Panc1 (cell line): ENCODE data around the gene CORO2B. TPM values are rescaled to one million over a fixed set of nuclear protein-coding genes. Genes with fewer than 3 reads are reported as not detected.

Experiments
- ATAC-seq: fragments of 200-7000 bp; cut with Tn5 transposase; 2 replicates; pipeline ENCODE4 v1.9.1; 2020; ENCODE audit warnings: mild to moderate bottlenecking, moderate library complexity
- BruUV-seq: library from RNA; stranded (reverse); fragments of 400-500 nt; replicated peaks from 2 replicates; lab custom pipeline; 2021; lab: Mats Ljungman, UMichigan
- CTCF ChIA-PET: fragments of 300-600 bp; sonication (Branson Sonifier 250); formaldehyde crosslinking; loops from one replicate; lab custom pipeline; 2022; ENCODE audit warnings: antibody characterized with exemption; lab: Charles Lee
- POLR2A ChIA-PET: fragments of 300-600 bp; sonication (Branson Sonifier 250); formaldehyde crosslinking; loops from one replicate; lab custom pipeline; 2022; ENCODE audit warnings: antibody characterized with exemption; lab: Charles Lee
- DNase-seq: peaks from one replicate; pipeline ENCODE4 v3.0.0-alpha.2; 2010; ENCODE audit warnings: low read depth, low spot score
- H3K27ac ChIP-seq: 2 replicates; pipeline ENCODE4 v1.5.1; 2011; ENCODE audit warnings: mild to moderate bottlenecking, low read length, inconsistent platforms
- H3K27me3 ChIP-seq: fragments of 200-500 bp; sonication (Bioruptor generic); 2 replicates; pipeline ENCODE4 v1.6.0; 2014; ENCODE audit warnings: low read length, inconsistent platforms; ENCODE audit not compliant: control insufficient read depth, insufficient read depth
- H3K36me3 ChIP-seq: fragments of 200-500 bp; sonication (Bioruptor generic); 2 replicates; pipeline ENCODE4 v1.5.1; 2014; ENCODE audit warnings: inconsistent platforms, mild to moderate bottlenecking, low read length, moderate library complexity; ENCODE audit not compliant: control insufficient read depth, insufficient read depth
- H3K4me1 ChIP-seq: 2 replicates; pipeline ENCODE4 v1.5.1; 2011; ENCODE audit warnings: inconsistent platforms, mild to moderate bottlenecking, low read length, moderate library complexity; ENCODE audit not compliant: control insufficient read depth, insufficient read depth
- H3K4me3 ChIP-seq, 2 experiments: 2 replicates each; pipeline ENCODE4 v1.5.1; 2011 to 2012; ENCODE audit warnings: low read depth in 2 of 2, low read length in 2 of 2, mild to moderate bottlenecking in 2 of 2, inconsistent platforms in 1 of 2, moderate library complexity in 1 of 2
- H3K9me3 ChIP-seq: fragments of 200-500 bp; sonication (Bioruptor generic); 2 replicates; pipeline ENCODE4 v1.5.1; 2014; ENCODE audit warnings: low read depth, mild to moderate bottlenecking, inconsistent platforms, low read length, moderate library complexity; ENCODE audit not compliant: control insufficient read depth, insufficient read depth
- POLR2AphosphoS5 ChIP-seq: IDR thresholded peaks from 2 replicates; pipeline ENCODE4 v1.6.1; 2012; ENCODE audit warnings: mild to moderate bottlenecking, low read depth, low read length, moderate library complexity
- REST ChIP-seq, 2 experiments: IDR thresholded peaks; 2 replicates each; pipeline ENCODE4 v1.6.1; 2011 to 2012; ENCODE audit warnings: low read depth in 2 of 2, control low read depth in 1 of 2, low read length in 1 of 2, mild to moderate bottlenecking in 1 of 2, moderate library complexity in 1 of 2; ENCODE audit not compliant: insufficient read depth in 1 of 2
- SIN3A ChIP-seq: IDR thresholded peaks from 2 replicates; pipeline ENCODE4 v1.6.1; 2012; ENCODE audit warnings: low read depth, mild to moderate bottlenecking, low read length, moderate library complexity, borderline replicate concordance; ENCODE audit not compliant: insufficient read depth
- TCF7L2 ChIP-seq: IDR thresholded peaks from 2 replicates; pipeline ENCODE4 v1.6.1; 2011; ENCODE audit warnings: mild to moderate bottlenecking, low read depth, low read length, inconsistent platforms
- in situ Hi-C: cut with HindIII; loops from 2 replicates; pipeline ENCODE4 v1.10.0; 2016; ENCODE audit warnings: low sequenced_read_pairs, low pct_unique_long_range_greater_than_20kb
- intact Hi-C: fragments of 100-400 bp; cut with micrococcal nuclease; formaldehyde crosslinking; loops from one replicate; pipeline ENCODE4 v1.10.0; 2022; ENCODE audit not compliant: unreplicated experiment
- total RNA-seq: library from RNA; stranded (reverse); gene quantifications from one replicate; pipeline ENCODE4 v1.2.1, GENCODE V29; 2021; ENCODE audit not compliant: unreplicated experiment
- TF ChIP-seq, protein P1 (sequence below): fragments of 450-650 bp; IDR thresholded peaks from 2 replicates; pipeline ENCODE4 v1.5.1; 2017; ENCODE audit warnings: mild to moderate bottlenecking

CORO2B gene
- total RNA-seq, 1 experiment from 2014 or later: 0.36 TPM

DNA sequence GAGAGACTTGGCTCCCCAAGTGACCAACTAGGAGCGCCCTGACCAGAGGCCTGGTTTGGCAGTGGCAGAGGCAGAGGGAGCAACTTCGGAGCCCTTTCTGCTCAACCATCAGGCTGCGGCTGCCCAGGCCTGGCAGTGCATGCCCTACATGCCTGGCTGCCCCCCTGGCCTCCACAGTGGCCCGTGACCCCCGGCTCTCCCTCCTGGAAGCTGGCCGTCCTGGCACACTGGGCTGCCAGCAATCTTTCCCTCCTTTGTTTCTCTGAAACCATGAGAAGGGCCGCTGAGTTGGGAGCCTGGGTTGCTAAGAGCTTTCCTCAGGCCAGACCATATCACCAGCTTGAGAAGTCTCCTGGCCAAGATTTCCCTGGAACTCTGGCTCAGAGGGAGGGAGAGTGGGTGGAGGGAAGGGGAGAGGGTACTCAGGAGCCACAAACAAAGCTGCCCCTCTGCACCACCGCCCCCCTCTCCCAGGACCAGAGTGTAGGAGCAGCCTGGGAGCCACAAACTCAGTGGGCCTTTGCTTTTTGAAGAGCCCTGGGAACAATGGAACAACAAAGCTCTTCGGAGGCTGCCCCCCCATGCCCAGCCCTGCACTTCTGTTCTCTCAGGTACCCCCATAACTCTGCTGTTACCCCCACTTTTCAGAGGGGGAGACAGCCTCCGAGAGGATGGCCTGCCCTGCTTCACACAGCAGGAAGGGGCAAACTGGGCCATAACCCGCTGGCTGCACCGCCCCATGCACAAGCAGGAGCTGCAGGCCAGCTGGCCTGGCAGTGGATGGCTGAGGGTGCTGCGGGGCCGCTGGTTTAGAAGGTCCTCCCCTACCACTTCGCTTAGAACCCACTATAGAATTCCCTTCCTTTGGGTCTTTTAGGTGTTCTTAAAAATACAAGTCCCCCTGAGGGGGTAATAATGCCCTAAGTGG, 11.3 kb downstream of the CORO2B start:
- Histone ChIP-seq H3K4me1 (0 out of 2 replicates have a peak, but pooled peaks cover 3% of the 10 kb centered on the region), H3K27me3 (no peaks in the 10 kb centered on the region), H3K4me3 (no peak overlapping the region), H3K9me3 (no peaks in the 10 kb centered on the region), H3K27ac (no peak overlapping the region), H3K36me3 (no peaks in the 10 kb centered on the region)
- CTCF ChIA-PET: no interaction called here
- ATAC-seq: no peak
- no peak for DNase-seq
- no peak for TF ChIP-seq REST (IDR thresholded peaks at IDR 0.05; ENCODE audit: insufficient read depth in 1 of 2, low read depth in 2 of 2, low read length in 1 of 2)
- TF ChIP-seq POLR2AphosphoS5: no peak
- no peak for TF ChIP-seq SIN3A
- TF ChIP-seq TCF7L2: no peak
- TF ChIP-seq, protein P1, sequence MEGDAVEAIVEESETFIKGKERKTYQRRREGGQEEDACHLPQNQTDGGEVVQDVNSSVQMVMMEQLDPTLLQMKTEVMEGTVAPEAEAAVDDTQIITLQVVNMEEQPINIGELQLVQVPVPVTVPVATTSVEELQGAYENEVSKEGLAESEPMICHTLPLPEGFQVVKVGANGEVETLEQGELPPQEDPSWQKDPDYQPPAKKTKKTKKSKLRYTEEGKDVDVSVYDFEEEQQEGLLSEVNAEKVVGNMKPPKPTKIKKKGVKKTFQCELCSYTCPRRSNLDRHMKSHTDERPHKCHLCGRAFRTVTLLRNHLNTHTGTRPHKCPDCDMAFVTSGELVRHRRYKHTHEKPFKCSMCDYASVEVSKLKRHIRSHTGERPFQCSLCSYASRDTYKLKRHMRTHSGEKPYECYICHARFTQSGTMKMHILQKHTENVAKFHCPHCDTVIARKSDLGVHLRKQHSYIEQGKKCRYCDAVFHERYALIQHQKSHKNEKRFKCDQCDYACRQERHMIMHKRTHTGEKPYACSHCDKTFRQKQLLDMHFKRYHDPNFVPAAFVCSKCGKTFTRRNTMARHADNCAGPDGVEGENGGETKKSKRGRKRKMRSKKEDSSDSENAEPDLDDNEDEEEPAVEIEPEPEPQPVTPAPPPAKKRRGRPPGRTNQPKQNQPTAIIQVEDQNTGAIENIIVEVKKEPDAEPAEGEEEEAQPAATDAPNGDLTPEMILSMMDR: no peak
- BruUV-seq: no TSS peak
- POLR2A ChIA-PET: interaction anchor here (0.6 kb wide), 1 partner anchor 463 kb away, joined by 3 read pairs; no protein-coding TSS in a partner anchor
- intact Hi-C loops: no loop called here
- in situ Hi-C loops: no loop called here

GRCh38 chr15:68590721-68591389, 12.1 kb downstream of the CORO2B start:
- in situ Hi-C loops (no loop called here), intact Hi-C loops (no loop called here)
- no TSS peak for BruUV-seq
- DNase-seq (no peak), ATAC-seq (no peak)
- no peaks in the 10 kb centered on the region for H3K36me3 ChIP-seq
- H3K4me3 ChIP-seq: no peak overlapping the region
- ChIA-PET CTCF (no interaction called here), POLR2A (interaction anchor here (0.6 kb wide), 1 partner anchor 462 kb away, joined by 3 read pairs; no protein-coding TSS in a partner anchor)
- H3K9me3 ChIP-seq: no peaks in the 10 kb centered on the region
- no peak overlapping the region for H3K27ac ChIP-seq
- no peaks in the 10 kb centered on the region for H3K27me3 ChIP-seq
- TF ChIP-seq POLR2AphosphoS5: no peak
- TF ChIP-seq REST (IDR thresholded peaks at IDR 0.05; ENCODE audit: insufficient read depth in 1 of 2, low read depth in 2 of 2, low read length in 1 of 2): no peak
- TF ChIP-seq, protein P1: no peak
- TF ChIP-seq TCF7L2: no peak
- TF ChIP-seq SIN3A: no peak
- 0 out of 2 replicates have a peak, but pooled peaks cover 3% of the 10 kb centered on the region for H3K4me1 ChIP-seq
